Endothelial cell of umbilical vein (primary cell): Measurements from ENCODE around the gene DDRGK1. TPM values are rescaled to one million over a fixed set of nuclear protein-coding genes. Genes with fewer than 3 reads are reported as not detected.

Experiments
- BruUV-seq: library from RNA; stranded (reverse); fragments of 400-500 nt; replicated peaks from 2 replicates; lab custom pipeline; 2021; lab: Mats Ljungman, UMichigan
- CTCF ChIA-PET: fragments of 300-600, 350-600 bp; sonication (Branson Sonifier 250); formaldehyde crosslinking; loops from one replicate; lab custom pipeline; 2021; ENCODE audit warnings: antibody characterized with exemption, inconsistent platforms; lab: Charles Lee
- POLR2A ChIA-PET: fragments of 300-600, 350-600 bp; sonication (Branson Sonifier 250); formaldehyde crosslinking; loops from one replicate; lab custom pipeline; 2021; ENCODE audit warnings: antibody characterized with exemption, inconsistent platforms; lab: Charles Lee
- DNase-seq: peaks from one replicate; pipeline ENCODE4 v3.0.0-alpha.2; 2011; ENCODE audit warnings: low read depth, low spot score
- FAIRE-seq: peaks from 2 replicates; lab custom pipeline; 2011; peaks lifted over from hg19 to GRCh38; lab: Jason Lieb, UNC
- H2AFZ ChIP-seq: 2 replicates; pipeline ENCODE4 v1.6.0; 2012; ENCODE audit warnings: low read depth, low read length, control low read depth, inconsistent platforms
- H3K27ac ChIP-seq: 2 replicates; pipeline ENCODE4 v1.5.1; 2011; ENCODE audit warnings: low read depth, mild to moderate bottlenecking, control low read depth, low read length, moderate library complexity; ENCODE audit not compliant: insufficient read depth
- H3K27me3 ChIP-seq, 2 experiments: 2 replicates each; pipeline versions ENCODE4 v1.6.0 to v1.6.1; 2011; ENCODE audit warnings: low read length in 2 of 2, mixed read lengths in 1 of 2; ENCODE audit not compliant: control insufficient read depth in 2 of 2, insufficient read depth in 2 of 2
- H3K36me3 ChIP-seq, 2 experiments: 2 replicates in 1 of 2; 3 replicates in 1 of 2; pipeline ENCODE4 v1.5.1; 2011; ENCODE audit warnings: low read length in 2 of 2, mild to moderate bottlenecking in 1 of 2, moderate library complexity in 1 of 2; ENCODE audit not compliant: control insufficient read depth in 2 of 2, insufficient read depth in 2 of 2; ENCODE audit errors: extremely low read depth in 1 of 2
- H3K4me1 ChIP-seq: 3 replicates; pipeline ENCODE4 v1.5.1; 2011; ENCODE audit warnings: mild to moderate bottlenecking, low read length; ENCODE audit not compliant: control insufficient read depth, insufficient read depth; ENCODE audit errors: extremely low read depth
- H3K4me2 ChIP-seq: 2 replicates; pipeline ENCODE4 v1.6.1; 2011; ENCODE audit warnings: low read length, control low read depth, mixed read lengths; ENCODE audit not compliant: insufficient read depth
- H3K4me3 ChIP-seq, 3 experiments: fragments of 200-600 bp in 1 of 3; sonication (generic), shearing (Covaris generic) in 1 of 3; replicated peaks in 1 of 3; 2 replicates each; pipeline ENCODE4 v1.5.1; 2011 to 2016; ENCODE audit warnings: control low read depth in 3 of 3, low read length in 3 of 3, mild to moderate bottlenecking in 2 of 3, inconsistent platforms in 1 of 3, low read depth in 1 of 3, moderate library complexity in 1 of 3; ENCODE audit not compliant: insufficient read depth in 1 of 3
- H3K79me2 ChIP-seq: 2 replicates; pipeline ENCODE4 v1.6.0; 2012; ENCODE audit warnings: low read length, inconsistent platforms; ENCODE audit not compliant: control insufficient read depth, insufficient read depth
- H3K9ac ChIP-seq: replicated peaks from 2 replicates; pipeline ENCODE3; 2011; ENCODE audit warnings: low read length, control low read depth; ENCODE audit not compliant: insufficient read depth; ENCODE audit errors: extremely low read depth
- H3K9me1 ChIP-seq: replicated peaks from 3 replicates; pipeline ENCODE4 v1.6.0; 2011; ENCODE audit warnings: mild to moderate bottlenecking, low read length; ENCODE audit not compliant: control insufficient read depth, insufficient read depth; ENCODE audit errors: extremely low read depth
- H3K9me3 ChIP-seq: replicated peaks from 2 replicates; pipeline ENCODE4 v1.5.1; 2012; ENCODE audit warnings: low read length, inconsistent platforms; ENCODE audit not compliant: control insufficient read depth, insufficient read depth
- H4K20me1 ChIP-seq: replicated peaks from 2 replicates; pipeline ENCODE3; 2011; ENCODE audit warnings: mild to moderate bottlenecking, low read length; ENCODE audit not compliant: control insufficient read depth, insufficient read depth; ENCODE audit errors: extremely low read depth
- CTCF ChIP-seq, 2 donors: IDR thresholded peaks; 1 replicate in 1 of 2; 2 replicates in 1 of 2; pipeline ENCODE4 v1.5.1; 2011; ENCODE audit warnings: low read length in 2 of 2, mild to moderate bottlenecking in 2 of 2, moderate library complexity in 2 of 2, control low read depth in 1 of 2, inconsistent platforms in 1 of 2, low read depth in 1 of 2; ENCODE audit not compliant: insufficient read depth in 1 of 2; ENCODE audit errors: extremely low read depth in 1 of 2
- EZH2 ChIP-seq: IDR thresholded peaks from 2 replicates; pipeline ENCODE4 v1.6.1; 2012; ENCODE audit warnings: borderline replicate concordance, low read depth, mild to moderate bottlenecking, moderate library complexity, low read length, inconsistent platforms; ENCODE audit not compliant: severe bottlenecking
- FOS ChIP-seq: IDR thresholded peaks from 2 replicates; pipeline ENCODE4 v1.6.1; 2011; ENCODE audit warnings: mild to moderate bottlenecking, low read length, moderate library complexity, borderline replicate concordance; ENCODE audit not compliant: insufficient read depth
- GATA2 ChIP-seq: IDR thresholded peaks from 2 replicates; pipeline ENCODE4 v1.7.0; 2011; ENCODE audit warnings: low read depth, mild to moderate bottlenecking, moderate library complexity, mixed read lengths, low read length; ENCODE audit not compliant: insufficient read length, insufficient read depth
- JUN ChIP-seq: IDR thresholded peaks from 2 replicates; pipeline ENCODE4 v1.6.1; 2011; ENCODE audit warnings: borderline replicate concordance, low read depth; ENCODE audit not compliant: insufficient read length, insufficient read depth
- MAX ChIP-seq: IDR thresholded peaks from 2 replicates; pipeline ENCODE4 v1.6.1; 2011; ENCODE audit not compliant: insufficient read depth, insufficient read length
- MYC ChIP-seq: IDR thresholded peaks from one replicate; pipeline ENCODE4 v1.6.1; 2011; ENCODE audit warnings: mild to moderate bottlenecking, low read depth, low read length
- POLR2A ChIP-seq: IDR thresholded peaks from 2 replicates; pipeline ENCODE4 v1.6.1; 2012; ENCODE audit warnings: low read depth, mild to moderate bottlenecking, control low read depth, low read length
- POLR2AphosphoS5 ChIP-seq: IDR thresholded peaks from 2 replicates; pipeline ENCODE4 v1.6.1; 2012; ENCODE audit warnings: low read depth, mild to moderate bottlenecking, control low read depth, low read length, moderate library complexity; ENCODE audit not compliant: insufficient read depth
- dilution Hi-C: fragments of 300-500 bp; cut with MboI; formaldehyde crosslinking; loops from one replicate; pipeline ENCODE4 v1.15.0; 2019; ENCODE audit warnings: low sequenced_read_pairs; ENCODE audit not compliant: extremely low pct_ligation_motif_present
- intact Hi-C: fragments of 100-400 bp; cut with micrococcal nuclease; formaldehyde crosslinking; loops from one replicate; pipeline ENCODE4 v1.10.0; 2022
- polyA plus RNA-seq, 4 experiments: library from polyadenylated mRNA; depleted of rRNA in 3 of 4; stranded (reverse) in 3 of 4; unstranded in 1 of 4; fragments of >200 nt; gene quantifications; 2 replicates each; pipeline versions ENCODE4 v1.2.1 to v1.2.3, GENCODE V29; 2011 to 2012; ENCODE audit warnings: missing spikeins in 1 of 4
- total RNA-seq: library from RNA; stranded (reverse); gene quantifications from 2 replicates; pipeline ENCODE4 v1.2.3, GENCODE V29; 2021

The DDRGK1 gene
- total and polyA plus RNA-seq, 2 donors (not counting 3 experiments of a cell fraction or from before 2014, with no cell fraction given), result 48.5 to 54.0 TPM

GRCh38 chr20:3164763-3165410, 39.6 kb downstream of the DDRGK1 start:
- no peak for FAIRE-seq
- Histone ChIP-seq H3K27me3 (peaks cover 10 to 16% of the 10 kb centered on the region in 2 experiments), H3K36me3 (no peaks in the 10 kb centered on the region), H3K9me1 (no peaks in the 10 kb centered on the region), H3K4me3 (no peak overlapping the region), H4K20me1 (no peaks in the 10 kb centered on the region), H3K27ac (no peak overlapping the region), H3K9me3 (no peaks in the 10 kb centered on the region), H3K4me1 (no peaks in the 10 kb centered on the region), H3K9ac (no peak overlapping the region), H3K4me2 (no peak overlapping the region), H3K79me2 (no peaks in the 10 kb centered on the region), H2AFZ (no peak overlapping the region)
- TF ChIP-seq EZH2, result no peak
- TF ChIP-seq CTCF (IDR thresholded peaks at IDR 0.05; ENCODE audit: extremely low read depth in 1 of 2, insufficient read depth in 1 of 2, low read depth in 1 of 2, low read length in 2 of 2), result no peak
- TF ChIP-seq POLR2A, result no peak
- TF ChIP-seq GATA2, result no peak
- TF ChIP-seq MAX, result no peak
- TF ChIP-seq POLR2AphosphoS5, result no peak
- TF ChIP-seq MYC, result no peak
- no peak for TF ChIP-seq FOS
- no peak for TF ChIP-seq JUN
- ChIA-PET POLR2A (interaction anchor here (0.6 kb wide), 1 partner anchor 247 kb away, joined by 7 read pairs; no protein-coding TSS in a partner anchor), CTCF (interaction anchor here (0.5 to 0.7 kb wide), 4 partner anchors 19 to 111 kb away, joined by 3 read pairs; no protein-coding TSS in a partner anchor)
- no peak for DNase-seq
- intact Hi-C loops, result no loop called here
- dilution Hi-C loops, result no loop called here
- no TSS peak for BruUV-seq
